T-cell (primary cell): ENCODE measurements around the gene SPATS1. TPM values are rescaled to one million over a fixed set of nuclear protein-coding genes. Genes with fewer than 3 reads are reported as not detected.

ENCODE experiments used
- ATAC-seq, 4 experiments: fragments of 200-7000 bp in 3 of 4; fragments of 150-1000 bp in 1 of 4; cut with Tn5 transposase; replicated peaks in 1 of 4; 1 replicate in 3 of 4; 2 replicates in 1 of 4; pipeline ENCODE4 v1.10.0; 2021; ENCODE audit warnings: moderate library complexity in 3 of 4, mild to moderate bottlenecking in 2 of 4, moderate number of reproducible peaks in 1 of 4
- CTCF ChIA-PET, 2 donors: fragments of 300-600 bp; sonication (Branson Sonifier 250); formaldehyde crosslinking; loops; one replicate each; lab custom pipeline; 2022; ENCODE audit warnings: antibody characterized with exemption in 2 of 2; lab: Charles Lee
- POLR2A ChIA-PET, 2 donors: fragments of 300-600 bp; sonication (Branson Sonifier 250); formaldehyde crosslinking; loops; one replicate each; lab custom pipeline; 2022; ENCODE audit warnings: antibody characterized with exemption in 2 of 2; lab: Charles Lee
- DNase-seq, 35 experiments: peaks; one replicate each; pipeline versions ENCODE4 v3.0.0 to v3.0.0-alpha.2; 2013 to 2023
- H3K27ac ChIP-seq: one replicate; pipeline ENCODE4 v1.5.1; 2013; ENCODE audit warnings: low read length
- H3K27me3 ChIP-seq, 2 experiments: replicated peaks in 1 of 2; 1 replicate in 1 of 2; 2 replicates in 1 of 2; pipeline versions ENCODE4 v1.6.1 to v1.7.0; 2013; ENCODE audit warnings: low read length in 1 of 2, mixed read lengths in 1 of 2; ENCODE audit not compliant: control insufficient read depth in 2 of 2, insufficient read depth in 2 of 2; ENCODE audit errors: extremely low read depth in 1 of 2
- H3K36me3 ChIP-seq, 2 donors: 1 replicate in 1 of 2; 2 replicates in 1 of 2; pipeline versions ENCODE4 v1.6.1 to v1.7.0; 2013; ENCODE audit warnings: low read length in 1 of 2; ENCODE audit not compliant: control insufficient read depth in 2 of 2, insufficient read depth in 1 of 2; ENCODE audit errors: extremely low read depth in 1 of 2
- H3K4me1 ChIP-seq, 2 experiments: 1 replicate in 1 of 2; 2 replicates in 1 of 2; pipeline versions ENCODE4 v1.6.1 to v1.7.0; 2013; ENCODE audit warnings: low read length in 2 of 2, mixed read lengths in 1 of 2; ENCODE audit not compliant: insufficient read depth in 2 of 2, control insufficient read depth in 1 of 2; ENCODE audit errors: extremely low read depth in 1 of 2
- H3K4me3 ChIP-seq, 2 donors: 1 replicate in 1 of 2; 2 replicates in 1 of 2; pipeline versions ENCODE4 v1.5.1 to v1.7.0; 2013; ENCODE audit warnings: mild to moderate bottlenecking in 2 of 2, low read length in 1 of 2, moderate library complexity in 1 of 2; ENCODE audit not compliant: control insufficient read depth in 1 of 2; ENCODE audit errors: extremely low read depth in 1 of 2
- H3K9me3 ChIP-seq: 2 replicates; pipeline ENCODE4 v1.7.0; 2013
- H3K27ac Mint-ChIP-seq, 2 donors: one replicate each; pipeline ENCODE4 v1.8.0; 2020 to 2021; ENCODE audit warnings: mild to moderate bottlenecking in 2 of 2, mixed read lengths in 2 of 2
- H3K27me3 Mint-ChIP-seq, 2 donors: one replicate each; pipeline ENCODE4 v1.8.0; 2021 to 2022; ENCODE audit warnings: mixed read lengths in 2 of 2
- H3K36me3 Mint-ChIP-seq: one replicate; pipeline ENCODE4 v1.8.0; 2021; ENCODE audit warnings: mixed read lengths
- H3K4me1 Mint-ChIP-seq, 3 donors: one replicate each; pipeline ENCODE4 v1.8.0; 2020 to 2022; ENCODE audit warnings: mixed read lengths in 3 of 3, mild to moderate bottlenecking in 1 of 3
- H3K4me3 Mint-ChIP-seq, 3 donors: one replicate each; pipeline ENCODE4 v1.8.0; 2020 to 2022; ENCODE audit warnings: mild to moderate bottlenecking in 3 of 3, mixed read lengths in 3 of 3, moderate library complexity in 3 of 3
- H3K9me3 Mint-ChIP-seq, 3 donors: one replicate each; pipeline ENCODE4 v1.8.0; 2020 to 2022; ENCODE audit warnings: mixed read lengths in 3 of 3
- WGBS: methylation state at CpG from one replicate; pipeline ENCODE4 v1.1.5; 2013; ENCODE audit warnings: missing lambda C conversion rate; ENCODE audit not compliant: insufficient coverage; 5-methylcytosine and 5-hydroxymethylcytosine counted together
- total RNA-seq, 35 experiments: library from RNA in 6 of 35; stranded (reverse) in 6 of 35; fragments of 120-200 nt in 1 of 35; gene quantifications; one replicate each; pipeline versions ENCODE4 v1.2.1 to v1.2.4 and lab custom pipeline; 2013 to 2026

SPATS1 gene
- total RNA-seq, 5 donors from 2014 or later (not counting 1 experiment from before 2014, with no cell fraction given) = not detected

GRCh38 chr6:44356487-44356886 is 14.0 kb downstream of the SPATS1 start:
- ATAC-seq (no peak), DNase-seq (no peak)
- Mint-ChIP-seq H3K27me3 (peaks cover 8 to 12% of the 10 kb centered on the region in 2 donors), H3K36me3 (no peaks in the 10 kb centered on the region), H3K9me3 (peaks cover 0 to 4% (median 4%) of the 10 kb centered on the region in 3 donors), H3K4me1 (no peaks in the 10 kb centered on the region), H3K4me3 (no peak overlapping the region), H3K27ac (no peak overlapping the region)
- Histone ChIP-seq H3K27me3 (peaks cover 0 to 3% of the 10 kb centered on the region in 2 experiments), H3K36me3 (no peaks in the 10 kb centered on the region), H3K27ac (no peak overlapping the region), H3K9me3 (no peaks in the 10 kb centered on the region), H3K4me1 (no peaks in the 10 kb centered on the region), H3K4me3 (no peak overlapping the region)
- ChIA-PET POLR2A (interaction anchor here in 1 of 2 donors (0.6 kb wide), 1 partner anchor 44 kb away, joined by 4 read pairs; no protein-coding TSS in a partner anchor), CTCF (no interaction called here)
- no CpG with 5 or more reads among the region's 1 CpG for WGBS

GRCh38 chr6:44359973-44360372 is 17.5 kb downstream of the SPATS1 start:
- no peak overlapping the region for H3K27ac ChIP-seq
- Mint-ChIP-seq H3K4me3 (no peak overlapping the region), H3K36me3 (no peaks in the 10 kb centered on the region), H3K9me3 (peaks cover 0 to 4% (median 4%) of the 10 kb centered on the region in 3 donors), H3K27me3 (peaks cover 13 to 16% of the 10 kb centered on the region in 2 donors), H3K27ac (no peak overlapping the region), H3K4me1 (no peaks in the 10 kb centered on the region)
- no peak overlapping the region for H3K4me3 ChIP-seq
- ChIA-PET POLR2A (no interaction called here), CTCF (no interaction called here)
- no peaks in the 10 kb centered on the region for H3K36me3 ChIP-seq
- ATAC-seq (no peak), DNase-seq (no peak)
- H3K27me3 ChIP-seq = peaks cover 0 to 3% of the 10 kb centered on the region in 2 experiments
- H3K9me3 ChIP-seq = no peaks in the 10 kb centered on the region
- whole genome bisulfite sequencing = 80% methylated on average over 1 of the region's 3 CpGs
- H3K4me1 ChIP-seq = no peaks in the 10 kb centered on the region

GRCh38 chr6:44361947-44362346 is 19.5 kb downstream of the SPATS1 start:
- Histone ChIP-seq H3K36me3 (no peaks in the 10 kb centered on the region), H3K27me3 (peaks cover 0 to 3% of the 10 kb centered on the region in 2 experiments), H3K4me1 (no peaks in the 10 kb centered on the region), H3K9me3 (no peaks in the 10 kb centered on the region), H3K27ac (no peak overlapping the region), H3K4me3 (no peak overlapping the region)
- H3K9me3 Mint-ChIP-seq = no peaks in the 10 kb centered on the region
- WGBS = 79% methylated on average over 5 of the region's 6 CpGs
- ATAC-seq = no peak
- no peak overlapping the region for H3K4me3 Mint-ChIP-seq
- no peaks in the 10 kb centered on the region for H3K36me3 Mint-ChIP-seq
- H3K27ac Mint-ChIP-seq = no peak overlapping the region
- peaks cover 10 to 11% of the 10 kb centered on the region in 2 donors for H3K27me3 Mint-ChIP-seq
- H3K4me1 Mint-ChIP-seq = no peaks in the 10 kb centered on the region
- ChIA-PET CTCF (no interaction called here), POLR2A (no interaction called here)
- DNase-seq = no peak

- H3K4me1 ChIP-seq = no peaks in the 10 kb centered on the region
Observed at GRCh38 chr6:44363377-44363926, 21.0 kb downstream of the SPATS1 start.

GRCh38 chr6:44366781-44367180 is 24.3 kb downstream of the SPATS1 start:
- Mint-ChIP-seq H3K4me1 (no peaks in the 10 kb centered on the region), H3K9me3 (no peaks in the 10 kb centered on the region), H3K27ac (no peak overlapping the region), H3K36me3 (no peaks in the 10 kb centered on the region), H3K4me3 (no peak overlapping the region), H3K27me3 (peaks cover 14 to 17% of the 10 kb centered on the region in 2 donors)
- peaks cover 0 to 16% of the 10 kb centered on the region in 2 experiments for H3K27me3 ChIP-seq
- H3K27ac ChIP-seq = no peak overlapping the region
- no peak for DNase-seq
- no peaks in the 10 kb centered on the region for H3K36me3 ChIP-seq
- ATAC-seq = no peak
- no peak overlapping the region for H3K4me3 ChIP-seq
- POLR2A ChIA-PET = no interaction called here
- H3K4me1 ChIP-seq = no peaks in the 10 kb centered on the region
- H3K9me3 ChIP-seq = no peaks in the 10 kb centered on the region
- CTCF ChIA-PET = no interaction called here
- WGBS = no CpG with 5 or more reads among the region's 3 CpGs

More at GRCh38 chr6:44363377-44363926, 21.0 kb downstream of the SPATS1 start:
- H3K4me1 Mint-ChIP-seq = no peaks in the 10 kb centered on the region
- no peaks in the 10 kb centered on the region for H3K36me3 ChIP-seq
- no peaks in the 10 kb centered on the region for H3K36me3 Mint-ChIP-seq
- no peaks in the 10 kb centered on the region for H3K9me3 Mint-ChIP-seq
- DNase-seq = no peak
- H3K27ac ChIP-seq = no peak overlapping the region
- no peak overlapping the region for H3K4me3 ChIP-seq
- 92% methylated on average over 2 of the region's 3 CpGs for WGBS
- peaks cover 17 to 18% of the 10 kb centered on the region in 2 donors for H3K27me3 Mint-ChIP-seq
- no peaks in the 10 kb centered on the region for H3K9me3 ChIP-seq
- ChIA-PET POLR2A (no interaction called here), CTCF (no interaction called here)
- H3K27me3 ChIP-seq = peaks cover 0 to 8% of the 10 kb centered on the region in 2 experiments
- H3K4me3 Mint-ChIP-seq = no peak overlapping the region
- no peak for ATAC-seq
- no peak overlapping the region for H3K27ac Mint-ChIP-seq

GRCh38 chr6:44367681-44368080 is 25.2 kb downstream of the SPATS1 start:
- Mint-ChIP-seq H3K36me3 (no peaks in the 10 kb centered on the region), H3K27me3 (peaks cover 11 to 16% of the 10 kb centered on the region in 2 donors), H3K4me3 (no peak overlapping the region), H3K9me3 (no peaks in the 10 kb centered on the region), H3K4me1 (no peaks in the 10 kb centered on the region), H3K27ac (no peak overlapping the region)
- ATAC-seq (no peak), DNase-seq (no peak)
- CTCF ChIA-PET = no interaction called here
- Histone ChIP-seq H3K4me1 (no peaks in the 10 kb centered on the region), H3K27ac (no peak overlapping the region), H3K4me3 (no peak overlapping the region), H3K27me3 (peaks cover 0 to 20% of the 10 kb centered on the region in 2 experiments), H3K36me3 (no peaks in the 10 kb centered on the region), H3K9me3 (no peaks in the 10 kb centered on the region)
- no CpG with 5 or more reads among the region's 2 CpGs for WGBS
- POLR2A ChIA-PET = no interaction called here
